HEK293 (cell line): ENCODE results near the gene RGS9.
A peak's percentile ranks its signal among the peaks of the same experiment; 100 is the strongest.

Experiments used
- CTCF ChIA-PET: fragments of 350-600 bp; formaldehyde crosslinking; extraction: SDS; loops from one replicate; lab custom pipeline; 2021; ENCODE audit warnings: antibody characterized with exemption; lab: Yijun Ruan, JAX
- POLR2A ChIA-PET: fragments of 300-600 bp; formaldehyde crosslinking; extraction: SDS; loops from one replicate; lab custom pipeline; 2020; ENCODE audit warnings: antibody characterized with exemption, inconsistent platforms; lab: Yijun Ruan, JAX
- H3K27ac ChIP-seq: fragments of 200-500 bp; sonication (Bioruptor generic); 2 replicates; pipeline ENCODE4 v1.5.1; 2014; ENCODE audit warnings: low read depth, low read length, control low read depth, inconsistent platforms; ENCODE audit errors: extremely low read depth
- H3K36me3 ChIP-seq, 2 experiments: fragments of 200-500 bp in 1 of 2; sonication (Bioruptor generic) in 1 of 2; 1 replicate in 1 of 2; 2 replicates in 1 of 2; pipeline ENCODE4 v1.5.1; 2014 to 2017; ENCODE audit warnings: inconsistent platforms in 2 of 2, low read length in 2 of 2; ENCODE audit not compliant: control insufficient read depth in 2 of 2, insufficient read depth in 1 of 2
- H3K4me1 ChIP-seq: fragments of 200-500 bp; sonication (Bioruptor generic); 2 replicates; pipeline ENCODE4 v1.5.1; 2014; ENCODE audit warnings: mild to moderate bottlenecking, low read length, inconsistent platforms; ENCODE audit not compliant: control insufficient read depth, insufficient read depth
- H3K4me3 ChIP-seq: 2 replicates; pipeline ENCODE4 v1.5.1; 2011; ENCODE audit warnings: low read depth, mild to moderate bottlenecking, control low read depth, low read length, moderate library complexity
- H3K9me3 ChIP-seq: fragments of 200-500 bp; sonication (Bioruptor generic); 2 replicates; pipeline ENCODE4 v1.5.1; 2014; ENCODE audit warnings: low read depth, low read length, inconsistent platforms; ENCODE audit not compliant: control insufficient read depth, insufficient read depth
- BCL6B ChIP-seq: fragments of 450-650 bp; formaldehyde crosslinking; IDR thresholded peaks from 2 replicates; pipeline ENCODE4 v1.5.1; 2017; ENCODE audit warnings: missing biosample characterization, missing genetic modification characterization
- CTCF ChIP-seq: fragments of 450-650 bp; formaldehyde crosslinking; IDR thresholded peaks from 2 replicates; pipeline ENCODE4 v1.5.1; 2016; ENCODE audit warnings: missing biosample characterization, missing genetic modification characterization
- ELK4 ChIP-seq: IDR thresholded peaks from 2 replicates; pipeline ENCODE4 v1.6.1; 2011; ENCODE audit warnings: mild to moderate bottlenecking, low read depth, low read length, borderline replicate concordance
- GLI2 ChIP-seq: fragments of 450-650 bp; formaldehyde crosslinking; IDR thresholded peaks from 2 replicates; pipeline ENCODE4; 2017; ENCODE audit warnings: missing biosample characterization, missing genetic modification characterization, low read depth, borderline replicate concordance
- HOXC10 ChIP-seq: sonication (generic); formaldehyde crosslinking; IDR thresholded peaks from 2 replicates; pipeline ENCODE4 v1.8.1; 2023; ENCODE audit warnings: mild to moderate bottlenecking, missing genetic modification reagents
- REST ChIP-seq: fragments of 450-650 bp; formaldehyde crosslinking; IDR thresholded peaks from 2 replicates; pipeline ENCODE4 v1.5.1; 2016; ENCODE audit warnings: missing biosample characterization, missing genetic modification characterization
- ZBTB44 ChIP-seq: fragments of 450-650 bp; IDR thresholded peaks from 2 replicates; pipeline ENCODE4 v1.5.1; 2018; ENCODE audit warnings: missing biosample characterization, mild to moderate bottlenecking, missing genetic modification characterization
- ZBTB48 ChIP-seq: fragments of 450-650 bp; formaldehyde crosslinking; IDR thresholded peaks from 2 replicates; pipeline ENCODE4 v1.5.1; 2016; ENCODE audit warnings: missing biosample characterization, missing genetic modification characterization
- ZFP69B ChIP-seq: fragments of 450-650 bp; formaldehyde crosslinking; IDR thresholded peaks from 2 replicates; pipeline ENCODE4 v1.5.1; 2016; ENCODE audit warnings: missing biosample characterization, missing genetic modification characterization
- ZNF112 ChIP-seq: fragments of 450-650 bp; formaldehyde crosslinking; IDR thresholded peaks from 2 replicates; pipeline ENCODE4 v1.5.0; 2017; ENCODE audit warnings: missing biosample characterization, missing genetic modification characterization
- ZNF146 ChIP-seq: fragments of 450-650 bp; formaldehyde crosslinking; IDR thresholded peaks from 2 replicates; pipeline ENCODE4 v1.5.1; 2016; ENCODE audit warnings: missing biosample characterization, missing genetic modification characterization
- ZNF174 ChIP-seq: fragments of 450-650 bp; formaldehyde crosslinking; IDR thresholded peaks from 2 replicates; pipeline ENCODE4 v1.5.0; 2017; ENCODE audit warnings: missing biosample characterization, mild to moderate bottlenecking, missing genetic modification characterization
- ZNF239 ChIP-seq: fragments of 450-650 bp; formaldehyde crosslinking; IDR thresholded peaks from 2 replicates; pipeline ENCODE4 v1.5.1; 2016; ENCODE audit warnings: missing biosample characterization, missing genetic modification characterization
- ZNF416 ChIP-seq: fragments of 450-650 bp; formaldehyde crosslinking; IDR thresholded peaks from 2 replicates; pipeline ENCODE4 v1.5.1; 2016; ENCODE audit warnings: missing biosample characterization, missing genetic modification characterization
- ZNF670 ChIP-seq: fragments of 450-650 bp; formaldehyde crosslinking; IDR thresholded peaks from 2 replicates; pipeline ENCODE4 v1.5.1; 2016; ENCODE audit warnings: missing biosample characterization, missing genetic modification characterization, low read depth
- ZNF704 ChIP-seq: fragments of 450-650 bp; formaldehyde crosslinking; IDR thresholded peaks from 2 replicates; pipeline ENCODE4 v1.5.1; 2016; ENCODE audit warnings: missing biosample characterization, missing genetic modification characterization

RGS9 gene

GRCh38 chr17:65254166-65254565 lies 117.0 kb downstream of the RGS9 start:
- Histone ChIP-seq H3K9me3 (no peaks in the 10 kb centered on the region), H3K36me3 (no peaks in the 10 kb centered on the region), H3K4me1 (no peaks in the 10 kb centered on the region), H3K4me3 (no peak overlapping the region), H3K27ac (no peak overlapping the region)
- CTCF ChIA-PET, result interaction anchor here (0.9 to 1.2 kb wide), 2 partner anchors 22 to 911 kb away, joined by 3 to 4 read pairs; no protein-coding TSS in a partner anchor
- POLR2A ChIA-PET, result no interaction called here
- TF ChIP-seq ZNF146 (no peak), ZBTB48 (0 out of 2 replicates have a peak, but pooled peaks have one; percentile 21), ZNF239 (tag by site-specific recombination) (no peak), ZNF670 (tag by site-specific recombination) (no peak), REST (peak; percentile 97)

- H3K27ac ChIP-seq, result no peak overlapping the region
- ChIA-PET POLR2A (no interaction called here), CTCF (no interaction called here)
- no peak overlapping the region for H3K4me3 ChIP-seq
- no peaks in the 10 kb centered on the region for H3K36me3 ChIP-seq
- no peaks in the 10 kb centered on the region for H3K9me3 ChIP-seq
- no peaks in the 10 kb centered on the region for H3K4me1 ChIP-seq
- TF ChIP-seq BCL6B (tag by site-specific recombination), result no peak
- TF ChIP-seq ZNF416, result no peak
- no peak for TF ChIP-seq ELK4
- TF ChIP-seq ZBTB44 (tag by site-specific recombination), result no peak
- TF ChIP-seq GLI2 (tag by site-specific recombination), result no peak
- no peak for TF ChIP-seq HOXC10
- no peak for TF ChIP-seq ZNF174 (tag by site-specific recombination)
- no peak for TF ChIP-seq ZNF704 (tag by site-specific recombination)
- no peak for TF ChIP-seq ZFP69B (tag by site-specific recombination)
- no peak for TF ChIP-seq CTCF
- no peak for TF ChIP-seq ZNF112 (tag by site-specific recombination)
Observed at GRCh38 chr17:65259281-65259680, 122.1 kb downstream of the RGS9 start.
